Prostate gland (tissue), 2 donors: Measurements from ENCODE around the gene FBXW8.

Experiments used
- CTCF ChIP-seq, 4 experiments: fragments of 200-600 bp in 2 of 4; fragments of 450-650 bp in 2 of 4; sonication (generic) in 2 of 4; IDR thresholded peaks; 1 replicate in 3 of 4; 2 replicates in 1 of 4; pipeline ENCODE4 v1.5.1; 2016 to 2019; ENCODE audit warnings: antibody characterized with exemption in 4 of 4, mild to moderate bottlenecking in 2 of 4, moderate library complexity in 2 of 4
- POLR2A ChIP-seq: fragments of 450-650 bp; IDR thresholded peaks from one replicate; pipeline ENCODE4 v1.6.1; 2016; ENCODE audit warnings: antibody characterized with exemption, mild to moderate bottlenecking

- no peak for TF ChIP-seq CTCF (IDR thresholded peaks at IDR 0.05)
- TF ChIP-seq POLR2A, result no peak
Measured at GRCh38 chr12:117069101-117069797, 158.5 kb downstream of the FBXW8 start.
